ENCODE data around the gene BTG4. TPM values are rescaled to one million over a fixed set of nuclear protein-coding genes. Genes with fewer than 3 reads are reported as not detected.

Gene BTG4
- total RNA-seq, 1 donor from 2014 or later = not detected

- H3K9me3 Mint-ChIP-seq = peaks cover 61% of the 10 kb centered on the region
These were observed 28.8 kb downstream of the BTG4 start for GRCh38 chr11:111483431-111483830.

GRCh38 chr11:111479666-111480065, 32.5 kb downstream of the BTG4 start:
- peaks cover 4% of the 10 kb centered on the region for H3K4me1 Mint-ChIP-seq
- peaks cover 2% of the 10 kb centered on the region for H3K36me3 Mint-ChIP-seq
- peak; percentile 57 for TF ChIP-seq CTCF (IDR thresholded peaks at IDR 0.05; ENCODE audit: unreplicated experiment)
- H3K27ac Mint-ChIP-seq = no peak overlapping the region
- H3K27me3 Mint-ChIP-seq (ENCODE audit: low read depth) = no peaks in the 10 kb centered on the region
- no peak for DNase-seq (ENCODE audit: low spot score in 2 of 2, unreplicated experiment in 2 of 2)
- H3K9me3 Mint-ChIP-seq = peaks cover 55% of the 10 kb centered on the region
- no peak overlapping the region for H3K4me3 Mint-ChIP-seq

More at GRCh38 chr11:111483431-111483830, 28.8 kb downstream of the BTG4 start:
- H3K4me1 Mint-ChIP-seq = no peaks in the 10 kb centered on the region
- no peak overlapping the region for H3K27ac Mint-ChIP-seq
- DNase-seq (ENCODE audit: low spot score in 2 of 2, unreplicated experiment in 2 of 2) = no peak
- peaks cover 4% of the 10 kb centered on the region for H3K36me3 Mint-ChIP-seq
- H3K27me3 Mint-ChIP-seq (ENCODE audit: low read depth) = no peaks in the 10 kb centered on the region
- no peak for TF ChIP-seq CTCF (IDR thresholded peaks at IDR 0.05; ENCODE audit: unreplicated experiment)
- no peak overlapping the region for H3K4me3 Mint-ChIP-seq

- no peak for DNase-seq (ENCODE audit: low spot score in 2 of 2, unreplicated experiment in 2 of 2)
- Mint-ChIP-seq H3K4me3 (no peak overlapping the region), H3K27me3 (ENCODE audit: low read depth) (no peaks in the 10 kb centered on the region), H3K36me3 (peaks cover 2% of the 10 kb centered on the region), H3K27ac (no peak overlapping the region), H3K4me1 (peaks cover 4% of the 10 kb centered on the region), H3K9me3 (peaks cover 37% of the 10 kb centered on the region)
- no peak for TF ChIP-seq CTCF (IDR thresholded peaks at IDR 0.05; ENCODE audit: unreplicated experiment)
These were observed 34.3 kb downstream of the BTG4 start for GRCh38 chr11:111477898-111478297.

GRCh38 chr11:111476956-111477355, 35.2 kb downstream of the BTG4 start:
- no peak for TF ChIP-seq CTCF (IDR thresholded peaks at IDR 0.05; ENCODE audit: unreplicated experiment)
- no peak for DNase-seq (ENCODE audit: low spot score in 2 of 2, unreplicated experiment in 2 of 2)
- Mint-ChIP-seq H3K36me3 (peaks cover 2% of the 10 kb centered on the region), H3K4me1 (peaks cover 4% of the 10 kb centered on the region), H3K27me3 (ENCODE audit: low read depth) (no peaks in the 10 kb centered on the region), H3K27ac (no peak overlapping the region), H3K4me3 (no peak overlapping the region), H3K9me3 (peaks cover 30% of the 10 kb centered on the region)

DNA sequence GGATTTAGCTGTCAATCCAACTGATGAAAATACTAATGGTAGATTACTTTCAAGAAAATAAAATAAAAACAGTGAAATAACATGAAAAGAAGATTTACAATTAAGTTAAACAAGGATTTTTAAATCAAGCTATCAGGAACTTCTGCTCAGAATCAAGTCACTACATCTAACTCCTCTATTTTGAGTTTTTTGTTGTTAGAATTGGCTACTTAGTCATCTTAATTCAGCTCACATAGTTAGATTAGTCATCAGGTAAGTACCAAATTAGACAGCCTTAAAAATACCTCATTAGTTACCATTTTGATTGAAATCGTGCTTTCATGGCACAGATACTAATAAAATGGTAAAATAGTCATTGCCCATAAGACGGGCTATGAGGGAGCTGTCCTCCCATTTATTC, 35.8 kb downstream of the BTG4 start:
- no peaks in the 10 kb centered on the region for H3K27me3 Mint-ChIP-seq (ENCODE audit: low read depth)
- no peak for DNase-seq (ENCODE audit: low spot score in 2 of 2, unreplicated experiment in 2 of 2)

More for the DNA sequence above, 35.8 kb downstream of the BTG4 start:
- H3K4me1 Mint-ChIP-seq = peaks cover 4% of the 10 kb centered on the region
- no peak overlapping the region for H3K4me3 Mint-ChIP-seq
- TF ChIP-seq CTCF (IDR thresholded peaks at IDR 0.05; ENCODE audit: unreplicated experiment) = no peak
- H3K36me3 Mint-ChIP-seq = peaks cover 2% of the 10 kb centered on the region
- H3K9me3 Mint-ChIP-seq = peaks cover 30% of the 10 kb centered on the region
- H3K27ac Mint-ChIP-seq = no peak overlapping the region
